Adipose tissue (tissue), 3 donors: Measurements from ENCODE around the gene CYGB. TPM values are rescaled to one million over a fixed set of nuclear protein-coding genes. Genes with fewer than 3 reads are reported as not detected.
A peak's percentile ranks its signal among the peaks of the same experiment; 100 is the strongest.
"Not testable (repeated sequence)": the region's sequence is repeated elsewhere in the genome, so short reads cannot be mapped to it uniquely, and the experiment has no call there.

Experiments used
- H3K27ac ChIP-seq: one replicate; pipeline ENCODE4 v1.5.1; 2013; ENCODE audit warnings: low read depth, low read length
- WGBS, 3 donors: extraction: QIAGEN DNeasy Blood & Tissue Kit; methylation state at CpG; one replicate each; pipeline ENCODE4 v1.1.7; 2013; 5-methylcytosine and 5-hydroxymethylcytosine counted together
- polyA plus RNA-seq, 3 donors: library from polyadenylated mRNA; stranded (reverse); fragments of 200-250 nt; gene quantifications; one replicate each; pipeline ENCODE4 v1.2.3, GENCODE V29; 2013
- donor health status: healthy with polysubstance abuse.
- donor health status: Bipolar disorder and iron deficiency.
- donor health status: healthy.

Gene CYGB
- polyA plus RNA-seq, 3 donors = 8.4 to 77.6 (median 54.4) TPM

DNA sequence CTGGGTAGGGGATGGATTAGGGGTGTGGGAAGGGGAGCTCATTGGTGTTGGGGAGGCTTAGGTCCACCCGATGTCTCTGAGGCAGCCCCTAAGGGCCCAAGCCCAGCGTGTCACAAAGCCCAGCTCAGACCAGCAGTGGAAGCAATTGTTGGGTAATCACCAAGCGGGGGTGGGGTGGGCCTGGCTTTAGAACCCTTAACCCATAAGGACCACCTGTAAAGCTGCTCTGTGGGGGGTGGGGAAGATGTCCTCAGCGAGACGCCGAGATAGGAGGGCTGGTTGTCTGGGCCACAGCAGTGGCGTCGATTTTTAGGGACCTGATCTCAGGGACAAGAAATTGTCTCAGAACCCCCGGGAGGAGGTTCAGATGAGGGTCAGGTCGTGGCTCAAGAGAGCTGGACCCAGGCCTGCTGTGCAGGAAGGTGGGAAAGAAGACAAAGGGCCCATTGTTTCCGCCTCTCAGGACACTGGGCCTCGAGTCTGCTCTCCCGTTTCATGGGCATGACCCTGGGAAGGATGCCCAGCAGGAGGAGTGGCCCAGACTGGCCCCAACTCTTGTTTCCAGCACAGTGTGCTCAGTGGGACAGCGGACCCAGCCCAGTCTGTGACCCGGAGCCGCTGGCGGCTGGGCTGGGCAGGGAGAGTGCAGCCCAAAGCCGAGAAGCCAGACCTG lies 32.2 kb upstream of the CYGB start:
- 42 to 68% (median 55%) methylated on average over 18 of the region's 18 CpGs for WGBS, 3 donors
- no peak overlapping the region for H3K27ac ChIP-seq

DNA sequence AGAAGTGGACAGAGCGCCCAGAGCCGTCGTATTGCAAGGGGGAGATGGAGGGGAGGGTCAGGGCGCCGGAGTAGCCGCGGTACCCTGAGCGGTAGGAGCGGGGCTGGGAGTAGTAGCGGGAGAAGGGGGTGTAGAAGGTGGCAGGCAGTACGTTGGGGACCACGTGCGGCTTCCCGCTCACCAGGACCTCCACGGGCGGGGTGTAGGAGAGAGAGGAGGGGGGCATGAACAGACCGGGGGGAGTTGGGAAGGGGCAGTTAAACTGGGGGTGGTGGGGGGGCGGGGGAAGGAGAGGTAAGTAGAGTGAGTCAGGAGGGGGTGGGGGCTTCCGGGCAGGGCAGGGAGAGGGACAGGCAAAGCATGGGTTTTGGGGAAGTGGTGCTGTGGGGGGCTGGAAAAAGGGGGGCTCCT lies 31.3 kb upstream of the CYGB start:
- WGBS, 3 donors = 20 to 70% (median 36%) methylated on average over 17 to 19 of the region's 19 CpGs
- H3K27ac ChIP-seq = no peak overlapping the region

DNA sequence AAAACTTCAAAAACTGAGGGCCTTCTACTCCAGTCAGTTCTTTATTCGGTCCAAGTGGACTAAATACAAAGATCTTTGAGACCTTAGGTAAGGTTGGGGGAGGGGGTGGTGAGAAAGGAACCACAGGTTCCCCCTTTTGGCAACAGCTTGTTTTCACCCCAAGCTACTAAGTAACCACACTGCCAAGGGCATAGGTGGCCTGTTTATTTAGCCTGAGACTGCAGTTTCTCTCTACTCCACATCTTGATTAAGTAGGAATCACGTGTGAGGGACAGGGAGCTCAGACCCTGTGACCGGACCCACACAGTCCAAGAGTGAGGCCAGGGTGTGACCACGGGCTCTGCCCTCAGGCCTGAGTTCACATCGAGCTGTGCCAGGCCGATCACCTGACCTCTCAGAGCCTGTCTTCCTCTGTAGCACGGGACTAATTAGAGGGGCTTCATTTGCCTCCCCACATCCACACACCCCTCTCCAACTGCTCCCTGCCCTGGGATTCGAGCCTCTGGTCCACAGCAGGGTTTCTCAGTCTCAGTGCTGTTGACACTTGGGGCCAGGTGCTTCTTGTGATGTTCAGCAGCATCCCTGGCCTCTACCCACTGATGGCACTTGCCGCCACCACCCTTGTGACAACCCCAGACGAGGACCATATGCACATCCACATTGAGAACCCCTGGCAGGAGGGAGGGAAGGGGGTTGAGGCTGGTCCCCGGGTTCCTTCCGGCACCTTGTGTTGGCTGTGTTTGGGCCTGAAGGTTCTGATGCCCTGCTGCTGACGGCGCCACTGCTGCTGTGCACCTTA lies 30.3 kb upstream of the CYGB start:
- 52 to 63% (median 61%) methylated on average over 14 of the region's 14 CpGs for WGBS, 3 donors
- H3K27ac ChIP-seq = no peak overlapping the region

DNA sequence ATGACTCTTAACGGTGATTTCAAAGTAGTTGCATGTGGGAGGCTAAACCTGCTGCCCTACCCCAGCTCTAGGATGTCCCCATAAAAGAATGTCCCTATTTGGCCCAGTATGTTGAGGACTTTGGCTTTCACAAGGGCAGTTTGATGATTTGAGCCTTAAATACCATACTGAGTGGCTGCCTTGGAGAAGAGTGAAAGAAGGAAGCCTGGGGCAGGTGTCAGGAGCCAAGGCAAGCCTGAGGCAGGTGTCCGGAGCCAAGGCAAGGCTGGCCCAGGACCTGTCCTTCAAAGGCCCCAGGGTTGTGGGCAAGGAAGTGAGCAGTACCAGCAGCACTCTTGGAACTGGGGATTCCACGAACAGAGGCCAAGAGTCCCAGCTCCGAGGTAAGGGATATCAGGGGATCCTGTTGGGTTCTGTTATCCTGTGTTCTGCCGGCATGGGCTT lies 29.5 kb upstream of the CYGB start:
- no peak overlapping the region for H3K27ac ChIP-seq
- WGBS, 3 donors = 64 to 85% (median 74%) methylated on average over 5 of the region's 5 CpGs

DNA sequence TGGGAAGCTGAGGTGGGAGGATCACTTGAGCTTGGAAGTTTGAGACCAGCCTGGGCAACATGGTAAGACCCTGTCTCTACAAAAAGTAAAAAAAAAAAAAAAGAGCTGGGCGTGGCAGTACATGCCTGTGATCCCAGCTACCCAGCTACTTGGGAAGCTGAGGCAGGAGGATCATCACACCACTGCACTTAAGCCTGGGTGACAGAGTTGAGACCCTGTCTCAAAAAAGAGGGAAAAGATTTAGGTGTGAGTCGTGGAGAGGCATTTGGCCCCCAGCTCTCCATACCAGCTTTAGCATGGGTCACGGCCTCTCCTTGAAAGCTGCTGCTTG lies 29.1 kb upstream of the CYGB start:
- WGBS, 3 donors = 88 to 91% (median 91%) methylated on average over 3 of the region's 3 CpGs
- no peak overlapping the region for H3K27ac ChIP-seq

DNA sequence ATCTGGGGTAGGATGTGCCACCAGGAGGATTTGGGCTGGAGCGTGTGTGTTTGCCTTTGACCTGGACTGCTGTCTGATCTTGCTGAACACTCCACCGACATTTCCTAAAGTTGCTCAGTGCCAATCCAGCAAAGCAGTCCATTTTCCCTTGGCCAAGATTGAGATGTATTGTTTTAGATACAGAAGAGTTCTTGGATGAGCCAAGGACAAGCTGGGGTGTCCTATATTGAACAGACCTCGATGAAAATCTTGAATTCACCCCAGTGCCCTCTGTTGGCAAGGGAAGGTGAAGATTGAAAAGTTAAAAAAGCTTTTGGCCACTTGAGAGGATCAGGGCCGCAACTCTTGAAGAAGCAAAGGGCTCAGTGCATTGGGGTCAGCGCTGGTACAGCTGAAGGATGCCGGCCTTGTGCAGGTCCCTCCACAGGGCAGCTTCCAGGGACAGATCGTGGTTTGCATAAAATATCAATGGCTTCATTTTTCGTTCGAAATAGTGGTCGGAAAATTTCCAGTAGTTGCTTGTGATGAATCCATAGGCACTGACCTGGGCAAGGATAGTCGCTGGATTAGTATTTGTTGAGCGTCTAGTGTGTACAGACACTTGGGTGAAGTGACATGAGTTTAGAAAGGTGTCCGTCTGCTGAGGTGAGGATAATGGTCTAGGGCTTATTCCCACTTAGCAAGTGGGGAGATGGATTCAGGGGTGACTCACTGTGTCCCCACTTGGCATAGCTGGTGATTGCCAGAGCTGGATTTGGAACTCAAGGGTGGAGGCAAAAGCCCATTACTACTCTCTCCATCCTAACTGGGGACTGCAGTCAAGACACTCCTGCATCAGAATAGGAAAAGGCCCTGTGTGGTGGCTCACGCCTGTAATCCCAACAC lies 28.5 kb upstream of the CYGB start:
- no peak overlapping the region for H3K27ac ChIP-seq
- WGBS, 3 donors = 88 to 93% (median 90%) methylated on average over 14 of the region's 14 CpGs

DNA sequence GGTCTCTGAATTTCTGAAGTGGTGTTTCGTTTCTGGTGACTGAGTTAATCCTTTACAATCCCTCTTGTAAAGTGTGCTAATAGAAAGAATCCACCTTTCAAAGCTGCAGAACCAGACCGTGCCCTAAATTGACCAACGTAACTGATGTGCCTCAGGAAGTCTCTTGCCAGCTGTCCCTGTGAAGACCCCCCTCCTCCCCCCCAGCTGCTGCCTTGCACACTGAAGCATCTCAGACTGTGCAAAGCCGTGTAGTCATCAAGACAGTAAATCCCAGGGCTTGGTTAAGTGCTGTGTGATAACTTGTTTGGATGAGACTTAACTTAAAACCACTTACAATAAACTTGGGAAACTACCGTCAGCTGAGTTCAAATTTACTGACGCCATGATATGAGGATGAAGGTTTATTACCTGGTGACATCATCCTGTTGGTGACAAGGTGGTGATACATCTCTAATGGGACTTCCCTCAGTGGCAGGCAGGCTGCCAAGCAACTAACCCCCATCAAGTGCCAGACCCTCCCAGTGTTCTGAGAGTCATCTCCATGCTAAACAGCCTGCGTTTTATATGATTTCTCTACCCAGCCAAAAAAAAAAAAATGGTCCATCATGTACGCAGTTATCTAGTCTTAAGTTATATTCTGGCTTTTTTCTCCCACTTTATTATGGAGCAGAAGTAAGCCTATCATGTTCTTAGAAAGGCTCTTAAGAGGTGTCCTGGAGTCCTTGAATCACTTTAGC lies 27.6 kb upstream of the CYGB start:
- 71 to 78% (median 73%) methylated on average over 8 of the region's 8 CpGs for WGBS, 3 donors

DNA sequence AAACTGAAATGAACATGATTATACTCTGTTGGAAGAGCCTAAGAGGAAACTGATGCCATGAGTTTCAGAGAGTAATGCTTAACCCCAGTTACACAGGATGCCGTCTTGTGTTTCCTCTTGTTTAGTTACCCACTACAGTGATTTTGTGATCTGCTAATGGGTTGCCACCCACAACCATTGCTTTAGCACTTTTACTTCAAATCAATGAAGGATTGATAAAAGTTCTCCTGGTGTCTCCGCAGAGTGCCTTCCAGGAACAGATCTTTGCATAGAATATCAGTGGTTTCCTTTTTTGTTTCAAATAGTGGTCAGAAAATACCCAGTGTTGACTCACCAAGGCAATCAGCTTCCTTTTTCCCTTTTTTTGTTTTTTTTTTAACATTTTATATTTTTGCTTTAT lies 25.9 kb upstream of the CYGB start:
- 57 to 73% (median 59%) methylated on average over 2 of the region's 2 CpGs for WGBS, 3 donors
- not testable (repeated sequence) for H3K27ac ChIP-seq

More for the DNA sequence above, 27.6 kb upstream of the CYGB start:
- H3K27ac ChIP-seq = not testable (repeated sequence)

DNA sequence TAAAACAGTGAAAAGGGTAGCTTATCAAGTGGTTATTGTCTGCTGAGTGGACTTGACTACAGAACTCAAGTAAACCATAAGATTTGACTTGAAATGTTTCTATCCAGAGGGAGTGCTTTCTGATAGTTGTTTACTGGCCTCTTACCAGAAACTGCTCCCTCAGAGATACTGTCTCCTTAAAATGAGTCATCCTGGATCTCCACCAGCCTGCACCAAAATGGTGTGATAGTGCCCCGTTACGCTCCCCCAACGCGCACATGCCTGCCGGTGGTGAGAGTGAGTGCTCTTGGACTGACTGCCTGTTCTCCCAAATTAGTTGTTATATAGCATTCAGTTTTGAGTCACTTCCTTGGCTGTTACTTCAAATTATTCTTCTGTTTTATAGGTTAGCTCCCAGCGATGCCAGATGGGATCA lies 25.2 kb upstream of the CYGB start:
- no peak overlapping the region for H3K27ac ChIP-seq
- 58 to 74% (median 60%) methylated on average over 6 of the region's 6 CpGs for whole genome bisulfite sequencing, 3 donors

DNA sequence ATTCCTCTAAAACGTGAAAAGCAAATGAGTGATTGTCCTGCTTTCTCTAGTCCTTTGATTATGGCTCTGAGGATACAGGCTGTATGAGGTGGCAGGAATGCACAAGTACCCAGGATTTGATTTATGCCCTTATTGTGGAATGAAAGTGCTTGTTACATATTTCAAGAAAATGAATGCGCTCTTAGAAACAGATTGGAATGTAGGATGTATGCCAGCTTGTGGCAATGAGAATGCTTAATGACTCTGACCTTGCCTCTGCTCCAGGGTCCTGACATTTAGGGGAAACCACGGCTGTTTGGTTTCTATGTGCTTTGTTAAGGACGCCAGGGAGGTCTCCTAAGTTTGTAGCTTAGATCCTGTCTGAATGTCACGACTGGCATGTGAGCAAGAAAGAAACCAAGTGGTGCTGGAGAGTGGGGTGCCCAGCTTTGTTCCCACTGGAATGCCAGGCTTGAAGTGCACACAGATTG lies 24.3 kb upstream of the CYGB start:
- H3K27ac ChIP-seq = no peak overlapping the region
- WGBS, 3 donors = 51 to 63% (median 60%) methylated on average over 5 of the region's 5 CpGs

DNA sequence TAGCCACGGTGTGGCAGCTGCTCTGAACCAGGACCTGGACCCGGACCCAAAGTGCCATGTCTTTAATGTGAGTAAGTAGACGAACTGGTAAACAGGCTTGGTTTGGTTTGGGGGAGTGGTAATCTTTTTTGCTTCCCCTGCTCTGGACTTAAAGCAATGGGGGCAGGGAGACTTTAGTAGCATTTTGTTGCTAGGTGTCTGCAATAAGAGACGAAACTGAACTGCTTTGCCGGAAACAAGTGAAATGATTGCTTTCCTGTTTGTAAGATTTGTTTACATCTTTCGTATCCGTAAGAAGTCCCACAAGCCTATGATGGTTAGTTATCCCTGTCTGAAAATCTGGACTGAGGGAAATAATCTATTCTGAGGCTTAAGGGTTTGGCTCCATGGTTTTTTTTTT lies 23.8 kb upstream of the CYGB start:
- WGBS, 3 donors = 47 to 64% (median 56%) methylated on average over 7 of the region's 7 CpGs
- H3K27ac ChIP-seq = no peak overlapping the region

DNA sequence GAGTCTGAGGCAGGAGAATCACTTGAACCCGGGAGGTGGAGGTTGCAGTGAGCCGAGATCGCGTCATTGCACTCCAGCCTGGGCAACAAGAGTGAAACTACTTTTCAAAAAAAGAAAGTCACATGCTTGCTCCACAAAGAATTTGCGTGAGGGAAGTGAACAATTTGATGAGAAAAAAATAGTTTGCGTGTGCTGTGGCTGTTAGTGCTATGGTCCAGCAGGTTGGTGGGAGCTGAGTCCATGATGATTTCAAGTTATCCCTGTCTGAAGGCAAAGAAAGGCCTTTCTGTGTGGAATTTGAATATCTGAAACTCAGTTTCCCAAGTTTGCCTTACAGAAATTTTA lies 23.3 kb upstream of the CYGB start:
- WGBS, 3 donors = 67 to 86% (median 68%) methylated on average over 6 of the region's 6 CpGs
- no peak overlapping the region for H3K27ac ChIP-seq

DNA sequence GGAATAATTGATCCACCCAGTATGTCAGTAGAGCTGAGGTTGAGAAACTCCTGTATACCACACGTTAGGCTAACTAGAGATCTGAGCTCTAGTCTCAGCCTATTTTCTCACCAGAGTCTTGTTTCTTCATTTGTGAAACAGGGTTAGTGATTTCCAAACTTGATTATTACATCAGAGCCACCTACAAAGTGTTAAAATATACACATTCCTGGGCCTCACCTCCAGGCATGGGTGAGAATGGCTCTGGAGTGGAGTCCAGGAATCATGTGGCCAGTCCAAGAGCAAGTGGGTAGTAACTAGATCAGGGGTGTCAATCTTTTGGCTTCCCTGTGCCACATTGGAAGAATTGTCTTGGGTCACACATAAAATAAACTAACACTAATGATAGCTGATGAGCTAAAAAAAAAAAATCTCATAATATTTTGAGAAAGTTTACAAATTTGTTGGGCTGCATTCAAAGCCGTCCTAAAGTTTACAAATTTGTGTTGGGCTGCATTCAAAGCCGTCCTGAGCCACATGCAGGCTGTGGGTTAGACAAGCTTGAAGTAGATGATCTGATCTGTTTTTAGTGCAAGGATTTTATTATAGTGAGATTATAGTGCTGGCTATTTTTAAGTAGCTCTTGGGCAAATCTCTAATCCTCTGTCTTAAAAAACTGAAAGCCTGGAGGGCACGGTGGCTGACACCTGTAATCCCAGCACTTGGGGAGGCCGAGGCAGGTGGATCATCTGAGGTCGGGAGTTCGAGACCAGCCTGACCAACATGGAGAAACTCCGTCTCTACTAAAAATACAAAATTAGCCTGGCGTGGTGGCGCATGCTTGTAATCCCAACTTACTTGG lies 22.7 kb upstream of the CYGB start:
- 81 to 87% (median 84%) methylated on average over 10 of the region's 10 CpGs for WGBS, 3 donors
- H3K27ac ChIP-seq = no peak overlapping the region

DNA sequence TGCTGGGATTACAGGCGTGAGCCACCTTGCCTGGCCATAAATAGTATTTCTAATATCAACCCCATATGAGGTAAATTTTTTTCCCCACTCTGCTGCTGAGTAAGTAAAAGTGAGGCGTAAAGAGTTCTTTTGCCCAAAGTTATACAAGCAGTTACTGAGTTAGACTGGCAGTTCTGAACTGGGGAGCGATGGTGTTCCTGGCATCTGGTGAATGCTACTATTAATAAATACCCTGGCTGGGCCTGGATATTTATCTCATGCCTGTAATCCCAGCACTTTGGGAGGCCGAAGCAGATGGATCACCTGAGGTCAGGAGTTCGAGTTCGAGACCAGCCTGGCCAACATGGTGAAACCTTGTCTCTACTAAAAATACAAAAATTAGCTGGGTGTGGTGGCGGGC lies 22.0 kb upstream of the CYGB start:
- H3K27ac ChIP-seq = not testable (repeated sequence)
- WGBS, 3 donors = 84 to 91% (median 88%) methylated on average over 7 of the region's 7 CpGs

DNA sequence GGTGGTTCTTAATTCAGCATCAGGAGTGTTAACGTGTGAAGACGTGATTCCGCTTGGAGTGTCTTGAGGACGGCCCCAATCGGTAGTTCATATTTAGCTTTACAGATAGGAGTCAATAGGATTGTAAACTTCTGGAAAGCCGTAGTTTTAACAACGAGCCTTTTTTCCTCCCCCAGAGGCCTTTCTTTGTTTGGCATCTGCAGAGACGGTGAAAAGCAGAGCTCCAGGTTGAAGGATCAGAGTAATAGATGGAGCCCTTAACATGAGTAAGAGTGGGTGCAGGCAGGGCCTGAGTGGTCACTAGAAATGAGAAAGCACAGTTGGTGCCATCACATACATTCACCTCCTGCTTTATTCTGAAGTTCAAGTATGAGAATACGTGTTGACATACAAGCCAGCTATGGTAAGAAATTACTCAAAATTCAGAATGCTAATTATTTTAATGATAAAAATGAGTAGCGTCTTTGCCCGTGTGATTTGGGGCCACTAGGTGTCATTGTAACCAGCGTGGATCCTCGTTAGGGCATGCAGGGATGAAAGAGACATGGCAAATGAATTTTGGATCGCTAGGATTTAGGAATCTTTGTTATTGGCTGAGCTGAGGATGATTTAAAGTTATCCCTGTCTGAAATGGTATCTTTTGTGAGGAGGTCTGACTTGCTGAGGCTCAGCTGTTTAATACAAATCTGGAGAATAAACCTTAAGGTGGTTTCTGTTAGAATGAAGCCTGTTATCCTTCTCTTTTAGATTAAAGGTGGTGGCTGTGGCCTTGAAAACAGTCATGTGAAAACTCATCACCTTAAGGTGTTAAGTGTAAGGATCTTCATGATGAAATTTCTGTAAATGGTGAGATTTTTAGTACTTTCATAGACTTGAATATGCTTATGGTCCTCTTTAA lies 20.9 kb upstream of the CYGB start:
- H3K27ac ChIP-seq = no peak overlapping the region
- WGBS, 3 donors = 1% methylated on average over 14 of the region's 14 CpGs

DNA sequence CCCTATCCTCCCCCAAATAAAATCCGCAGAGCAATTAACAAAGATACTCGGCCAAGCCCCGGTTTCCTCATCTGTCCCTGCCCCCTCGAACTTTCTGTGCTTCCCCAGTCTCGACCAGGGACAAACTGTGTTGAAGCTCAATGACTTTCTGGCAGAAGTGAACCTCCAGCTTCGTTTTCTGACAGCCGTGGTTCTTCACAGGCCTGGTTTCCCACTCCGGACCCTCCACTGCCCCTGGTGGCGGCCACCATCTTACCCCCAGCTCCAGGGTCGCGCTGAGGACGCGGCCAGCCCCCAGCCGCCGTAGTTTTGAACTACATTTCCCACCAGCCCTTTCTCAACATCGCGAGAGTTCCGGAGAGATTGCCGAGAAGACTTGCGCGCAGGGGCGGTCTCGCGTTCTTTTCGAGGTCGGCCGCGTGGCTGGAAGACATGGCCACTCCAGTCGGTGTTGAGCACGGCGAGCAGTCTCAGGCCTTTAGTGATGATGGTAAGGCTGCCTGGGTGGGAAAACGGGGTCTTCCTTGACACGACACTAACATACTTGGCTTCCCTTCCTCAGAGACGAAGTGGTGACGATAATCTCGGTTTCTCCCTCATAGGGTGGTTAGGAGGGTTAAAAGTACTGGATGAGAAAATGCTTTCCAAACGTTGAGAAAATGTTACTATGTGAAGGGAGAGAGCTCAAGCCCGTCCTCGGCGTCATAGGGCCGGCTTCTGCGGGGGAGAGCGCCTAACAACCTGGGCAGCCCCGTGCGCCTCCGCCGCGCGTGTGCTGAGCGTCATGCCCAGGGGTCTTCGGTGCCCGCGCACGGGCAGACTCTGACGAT lies 20.1 kb upstream of the CYGB start:
- H3K27ac ChIP-seq = peak overlapping the region; percentile 89
- WGBS, 3 donors = 0 to 1% (median 0%) methylated on average over 55 of the region's 55 CpGs
